K562 (cell line): ENCODE measurements around the gene KCNT1. TPM values are rescaled to one million over a fixed set of nuclear protein-coding genes. Genes with fewer than 3 reads are reported as not detected.

ENCODE experiments used
- ATAC-seq: fragments of 200-7000 bp; cut with Tn5 transposase; 3 replicates; pipeline ENCODE4 v1.9.1; 2020; ENCODE audit warnings: moderate library complexity
- BruUV-seq: library from RNA; stranded (reverse); fragments of 400-500 nt; replicated peaks from 2 replicates; lab custom pipeline; 2021; lab: Mats Ljungman, UMichigan
- CTCF ChIA-PET: fragments of 300-600 bp; formaldehyde crosslinking; extraction: SDS; loops from one replicate; lab custom pipeline; 2021; ENCODE audit warnings: low intra/inter-chr PET ratio; lab: Yijun Ruan, JAX
- POLR2A ChIA-PET: fragments of 300-600, 350-650 bp; sonication (Branson Sonifier 250); formaldehyde crosslinking; extraction: SDS; loops from one replicate; lab custom pipeline; 2021; ENCODE audit warnings: antibody characterized with exemption, inconsistent platforms; lab: Yijun Ruan, JAX
- DNase-seq, 4 experiments: peaks; one replicate each; pipeline versions ENCODE4 v3.0.0 to v3.0.0-alpha.2; 2011 to 2018; ENCODE audit warnings: low spot score in 3 of 4, mixed read lengths in 3 of 4; ENCODE audit errors: extremely low read depth in 1 of 4
- FAIRE-seq: peaks from 2 replicates; lab custom pipeline; 2011; peaks lifted over from hg19 to GRCh38; lab: Jason Lieb, UNC
- H2AFZ ChIP-seq: 2 replicates; pipeline ENCODE4 v1.6.0; 2011; ENCODE audit warnings: low read depth, low read length, control low read depth, inconsistent platforms
- H3K27ac ChIP-seq: fragments of 200-600 bp; 3 replicates; pipeline ENCODE4 v1.8.0; 2011; ENCODE audit warnings: low read depth, mild to moderate bottlenecking, control low read depth, inconsistent platforms, low read length, moderate library complexity, mixed read lengths; ENCODE audit errors: extremely low read depth
- H3K27me3 ChIP-seq, 2 experiments: fragments of 300-600 bp in 1 of 2; 2 replicates in 1 of 2; 3 replicates in 1 of 2; pipeline versions ENCODE4 v1.6.0 to v1.8.0; 2011; ENCODE audit warnings: inconsistent platforms in 2 of 2, low read length in 2 of 2, mild to moderate bottlenecking in 1 of 2, mixed read lengths in 1 of 2, moderate library complexity in 1 of 2; ENCODE audit not compliant: control insufficient read depth in 2 of 2, insufficient read depth in 2 of 2
- H3K36me3 ChIP-seq: fragments of 300-600 bp; 3 replicates; pipeline ENCODE4 v1.8.0; 2011; ENCODE audit warnings: mild to moderate bottlenecking, low read length, inconsistent platforms; ENCODE audit not compliant: control insufficient read depth, insufficient read depth
- H3K4me1 ChIP-seq, 2 experiments: fragments of 200-600 bp in 1 of 2; replicated peaks in 1 of 2; 2 replicates in 1 of 2; 3 replicates in 1 of 2; pipeline versions ENCODE4 v1.5.1 to v1.8.0; 2011; ENCODE audit warnings: inconsistent platforms in 2 of 2, low read length in 2 of 2, mild to moderate bottlenecking in 1 of 2, mixed read lengths in 1 of 2, moderate library complexity in 1 of 2; ENCODE audit not compliant: control insufficient read depth in 2 of 2, insufficient read depth in 2 of 2
- H3K4me2 ChIP-seq: 2 replicates; pipeline ENCODE4 v1.6.1; 2011; ENCODE audit warnings: low read length, control low read depth, inconsistent platforms, mixed read lengths; ENCODE audit not compliant: insufficient read depth
- H3K4me3 ChIP-seq: fragments of 200-600 bp; sonication (generic), shearing (Covaris generic); 2 replicates; pipeline ENCODE4 v1.5.1; 2016; ENCODE audit warnings: control low read depth, inconsistent platforms
- H3K79me2 ChIP-seq: fragments of 200-600 bp; 3 replicates; pipeline ENCODE4 v1.8.0; 2011; ENCODE audit warnings: low read length, inconsistent platforms; ENCODE audit not compliant: control insufficient read depth, insufficient read depth
- H3K9ac ChIP-seq, 2 experiments: 2 replicates each; pipeline versions ENCODE4 v1.6.0 to v1.6.1; 2011; ENCODE audit warnings: low read depth in 2 of 2, low read length in 2 of 2, control low read depth in 1 of 2, inconsistent platforms in 1 of 2, mild to moderate bottlenecking in 1 of 2, mixed read lengths in 1 of 2; ENCODE audit not compliant: insufficient read depth in 1 of 2
- H3K9me1 ChIP-seq: one replicate; pipeline ENCODE4 v1.6.0; 2011; ENCODE audit warnings: inconsistent platforms, mild to moderate bottlenecking, low read length, moderate library complexity; ENCODE audit not compliant: control insufficient read depth, insufficient read depth
- H3K9me3 ChIP-seq: replicated peaks from 2 replicates; pipeline ENCODE4 v1.5.1; 2011; ENCODE audit warnings: low read depth, low read length, inconsistent platforms; ENCODE audit not compliant: control insufficient read depth, insufficient read depth
- H4K20me1 ChIP-seq: replicated peaks from 2 replicates; pipeline ENCODE4 v1.6.1; 2011; ENCODE audit warnings: low read length, inconsistent platforms, mixed read lengths; ENCODE audit not compliant: control insufficient read depth, insufficient read depth
- CBX8 ChIP-seq: fragments of 200-600 bp; sonication (generic); IDR thresholded peaks from 2 replicates; pipeline ENCODE4 v1.6.1; 2012; ENCODE audit warnings: borderline replicate concordance, mixed run types, low read depth, mild to moderate bottlenecking, moderate library complexity, mixed read lengths, low read length, control low read depth, inconsistent platforms; ENCODE audit not compliant: poor library complexity, severe bottlenecking; ENCODE audit errors: extremely low read depth
- E2F1 ChIP-seq: sonication (generic); formaldehyde crosslinking; IDR thresholded peaks from 2 replicates; pipeline ENCODE4 v1.8.1; 2023; ENCODE audit warnings: mild to moderate bottlenecking, missing genetic modification reagents, moderate library complexity
- HNRNPUL1 ChIP-seq: fragments of 200-400 bp; formaldehyde crosslinking; IDR thresholded peaks from 2 replicates; pipeline ENCODE4 v1.6.1; 2017; ENCODE audit warnings: low read length
- LCOR ChIP-seq: sonication (generic); formaldehyde crosslinking; IDR thresholded peaks from 2 replicates; pipeline ENCODE4 v1.8.0; 2022; ENCODE audit warnings: mild to moderate bottlenecking, missing genetic modification reagents
- NFE2 ChIP-seq: IDR thresholded peaks from 2 replicates; pipeline ENCODE4 v1.6.1; 2014; ENCODE audit warnings: antibody characterized with exemption, low read depth
- POLR3G ChIP-seq: IDR thresholded peaks from 2 replicates; pipeline ENCODE4 v1.6.1; 2011; ENCODE audit not compliant: insufficient read length, insufficient replicate concordance; ENCODE audit errors: extremely low read depth
- RNF2 ChIP-seq: sonication (generic); IDR thresholded peaks from 2 replicates; pipeline ENCODE4 v1.6.1; 2016
- U2AF2 ChIP-seq: fragments of 200-400 bp; formaldehyde crosslinking; optimal IDR thresholded peaks from 2 replicates; pipeline ENCODE3; 2017; ENCODE audit warnings: low read depth, mild to moderate bottlenecking, low read length
- ZC3H11A ChIP-seq: IDR thresholded peaks from 2 replicates; pipeline ENCODE4 v1.6.1; 2012; ENCODE audit warnings: low read depth, low read length, improper control_type of control experiment
- ZNF511 ChIP-seq: sonication (generic); formaldehyde crosslinking; IDR thresholded peaks from 2 replicates; pipeline ENCODE4 v1.8.0; 2022; ENCODE audit warnings: mild to moderate bottlenecking, missing genetic modification reagents
- ZNF79 ChIP-seq: fragments of 250-450 bp; sonication (Bioruptor Pico); IDR thresholded peaks from 2 replicates; pipeline ENCODE4 v1.4.0; 2020; ENCODE audit warnings: low read depth, mild to moderate bottlenecking, moderate library complexity
- whole genome bisulfite sequencing: fragments of 100-300 bp; shearing (Covaris generic); methylation state at CpG from one replicate; pipeline ENCODE4 v1.1.6; 2016; ENCODE audit warnings: low coverage, mixed read lengths; ENCODE audit not compliant: insufficient coverage; ENCODE audit errors: missing lambda C conversion rate; 5-methylcytosine and 5-hydroxymethylcytosine counted together
- in situ Hi-C: fragments of 300-500 bp; cut with MboI; formaldehyde crosslinking; loops from 4 replicates; pipeline ENCODE4 v1.15.0; 2018; ENCODE audit warnings: inconsistent platforms, mixed read lengths
- intact Hi-C: fragments of 100-400 bp; cut with micrococcal nuclease; formaldehyde crosslinking; loops from 2 replicates; pipeline ENCODE4 v1.14.2; 2022
- polyA plus RNA-seq, 8 experiments: library from polyadenylated mRNA; depleted of rRNA in 4 of 8; stranded (reverse) in 5 of 8; unstranded in 3 of 8; fragments of >200 nt; fragmentation: Nextera tagmentation in 2 of 8; fragmentation: Illumina TruSeq in 1 of 8; extraction: Ambion mirVana in 2 of 8; extraction: Trizol in 1 of 8; gene quantifications; 2 replicates each; pipeline versions ENCODE4 v1.2.1 to v1.2.3, GENCODE V29; 2011 to 2014; ENCODE audit warnings: inconsistent platforms in 1 of 8, missing spikeins in 1 of 8
- total RNA-seq, 7 experiments: library from RNA; depleted of rRNA in 6 of 7; stranded (reverse); fragments of >200 nt in 6 of 7; fragmentation: Illumina TruSeq in 2 of 7; extraction: Trizol in 2 of 7; gene quantifications; 2 replicates each; pipeline versions ENCODE4 v1.2.1 to v1.2.3, GENCODE V29; 2011 to 2021; ENCODE audit warnings: low replicate concordance in 1 of 7
- TF ChIP-seq, protein P1 (sequence below), 2 experiments: IDR thresholded peaks in 1 of 2; conservative IDR thresholded peaks in 1 of 2; 2 replicates each; pipeline ENCODE4 v1.6.1; 2016; ENCODE audit warnings: low read depth in 2 of 2, mild to moderate bottlenecking in 1 of 2, missing compliant biosample characterization in 1 of 2, missing genetic modification characterization in 1 of 2, moderate library complexity in 1 of 2

KCNT1 gene
- total and polyA plus RNA-seq, 9 of the 15 experiments (the other 6 are each of a cell fraction or from before 2014, with no cell fraction given) = 0.05 TPM; not detected in 8

DNA sequence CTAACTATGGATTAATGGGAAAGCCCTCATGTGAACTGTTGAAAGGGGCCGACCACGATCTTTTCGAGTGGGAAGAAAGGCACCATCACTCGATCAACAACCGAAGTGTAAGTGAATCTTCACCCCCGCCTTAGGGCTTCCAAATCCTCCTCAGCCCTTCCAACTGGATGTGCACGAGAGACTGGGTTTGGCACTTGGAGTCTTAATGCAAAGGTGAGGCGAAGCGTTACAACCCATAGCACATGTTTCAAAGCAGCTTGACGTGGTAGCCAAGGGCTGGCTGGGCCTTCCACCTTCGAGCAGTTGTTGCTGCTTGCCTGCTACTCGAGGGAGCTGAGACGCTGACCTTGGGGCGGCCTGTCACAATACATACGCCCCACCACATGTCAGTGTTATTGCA is 44.6 kb upstream of the KCNT1 start (continued):
- TF ChIP-seq, protein P1, sequence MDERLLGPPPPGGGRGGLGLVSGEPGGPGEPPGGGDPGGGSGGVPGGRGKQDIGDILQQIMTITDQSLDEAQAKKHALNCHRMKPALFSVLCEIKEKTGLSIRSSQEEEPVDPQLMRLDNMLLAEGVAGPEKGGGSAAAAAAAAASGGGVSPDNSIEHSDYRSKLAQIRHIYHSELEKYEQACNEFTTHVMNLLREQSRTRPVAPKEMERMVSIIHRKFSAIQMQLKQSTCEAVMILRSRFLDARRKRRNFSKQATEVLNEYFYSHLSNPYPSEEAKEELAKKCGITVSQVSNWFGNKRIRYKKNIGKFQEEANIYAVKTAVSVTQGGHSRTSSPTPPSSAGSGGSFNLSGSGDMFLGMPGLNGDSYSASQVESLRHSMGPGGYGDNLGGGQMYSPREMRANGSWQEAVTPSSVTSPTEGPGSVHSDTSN (CRISPR knock-in tag; IDR thresholded peaks at IDR 0.05; ENCODE audit: low read depth) = no peak
- TF ChIP-seq, protein P1 (tag; conservative IDR thresholded peaks at IDR 0.05; ENCODE audit: low read depth) = no peak
- TF ChIP-seq NFE2 (no peak), POLR3G (no peak)

DNA sequence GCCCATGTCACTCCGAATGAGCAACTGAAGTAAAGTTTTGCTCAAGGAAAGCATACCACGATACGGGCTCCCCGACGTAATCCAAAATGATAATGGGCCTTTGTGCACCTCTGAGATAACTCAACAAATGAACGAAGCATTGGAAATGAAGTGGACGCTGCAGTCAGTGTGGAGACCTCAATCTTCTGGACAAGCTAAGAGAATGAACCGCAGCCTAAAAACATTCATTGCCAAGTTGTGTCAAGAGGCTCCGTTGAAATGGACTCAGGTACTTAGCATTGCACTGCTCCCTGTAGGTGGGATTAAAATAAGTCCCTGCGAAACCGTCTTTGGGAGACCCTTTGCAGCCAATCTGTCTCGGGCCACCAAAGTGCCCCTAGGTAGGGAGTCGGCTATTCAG is 42.7 kb upstream of the KCNT1 start:
- ChIA-PET POLR2A (interaction anchor here (0.9 kb wide), 1 partner anchor 13 kb away, joined by 3 read pairs; no protein-coding TSS in a partner anchor), CTCF (no interaction called here)
- Histone ChIP-seq H3K27me3 (peaks cover 44 to 83% of the 10 kb centered on the region in 2 experiments), H3K9me3 (no peaks in the 10 kb centered on the region), H3K79me2 (no peaks in the 10 kb centered on the region), H2AFZ (no peak overlapping the region), H3K9ac (no peak overlapping the region), H4K20me1 (no peaks in the 10 kb centered on the region; the same call in none of the 2 replicates), H3K4me1 (no peaks in the 10 kb centered on the region), H3K4me2 (no peak overlapping the region), H3K27ac (no peak overlapping the region), H3K9me1 (no peaks in the 10 kb centered on the region), H3K36me3 (no peaks in the 10 kb centered on the region), H3K4me3 (no peak overlapping the region)
- TF ChIP-seq HNRNPUL1 (no peak), ZNF511 (no peak), LCOR (no peak), RNF2 (0 out of 2 replicates have a peak, but pooled peaks have one; percentile 26), E2F1 (CRISPR knock-in tag) (no peak), ZC3H11A (no peak), ZNF79 (no peak), U2AF2 (no peak), CBX8 (peak; percentile 93)
- in situ Hi-C loops (no loop called here), intact Hi-C loops (no loop called here)
- WGBS = 3% methylated on average over 13 of the region's 13 CpGs
- no peak for DNase-seq
- BruUV-seq = no TSS peak
- ATAC-seq = no peak
- FAIRE-seq = no peak
